ENCODE data around the gene COL6A1.

GRCh38 chr21:45957551-45957950 is 24.0 kb upstream of the COL6A1 start:
- TF ChIP-seq CTCF (conservative IDR thresholded peaks at IDR 0.05; ENCODE audit: low read depth, low read length), result no peak
- no peak for TF ChIP-seq EZH2 (IDR thresholded peaks at IDR 0.05; ENCODE audit: borderline replicate concordance, low read depth, low read length, poor library complexity, severe bottlenecking)
